ENCODE data around the gene TEX44.
"Not testable (repeated sequence)": the region's sequence is repeated elsewhere in the genome, so short reads cannot be mapped to it uniquely, and the experiment has no call there.

TEX44 gene

DNA sequence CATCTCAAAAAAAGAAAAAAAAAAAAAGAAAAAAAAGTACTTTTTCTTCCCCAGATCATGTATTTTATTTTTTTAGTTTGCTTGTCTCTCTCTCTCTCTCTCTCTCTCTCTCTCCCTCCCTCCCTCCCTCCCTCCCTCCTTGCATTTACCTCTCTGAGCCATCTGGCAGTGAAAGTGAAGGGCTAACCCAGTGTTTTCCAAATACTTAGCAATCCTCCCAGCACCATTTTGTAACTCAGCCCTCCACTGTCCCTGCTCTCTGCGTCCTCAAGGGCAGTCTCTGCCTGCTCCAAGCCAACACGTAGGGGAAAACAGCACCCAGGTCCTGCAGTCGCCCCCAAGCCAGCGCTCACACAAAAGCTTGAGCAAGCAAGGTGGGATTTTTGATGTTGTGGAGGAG is 19.6 kb upstream of the TEX44 start:
- no peak for DNase-seq

DNA sequence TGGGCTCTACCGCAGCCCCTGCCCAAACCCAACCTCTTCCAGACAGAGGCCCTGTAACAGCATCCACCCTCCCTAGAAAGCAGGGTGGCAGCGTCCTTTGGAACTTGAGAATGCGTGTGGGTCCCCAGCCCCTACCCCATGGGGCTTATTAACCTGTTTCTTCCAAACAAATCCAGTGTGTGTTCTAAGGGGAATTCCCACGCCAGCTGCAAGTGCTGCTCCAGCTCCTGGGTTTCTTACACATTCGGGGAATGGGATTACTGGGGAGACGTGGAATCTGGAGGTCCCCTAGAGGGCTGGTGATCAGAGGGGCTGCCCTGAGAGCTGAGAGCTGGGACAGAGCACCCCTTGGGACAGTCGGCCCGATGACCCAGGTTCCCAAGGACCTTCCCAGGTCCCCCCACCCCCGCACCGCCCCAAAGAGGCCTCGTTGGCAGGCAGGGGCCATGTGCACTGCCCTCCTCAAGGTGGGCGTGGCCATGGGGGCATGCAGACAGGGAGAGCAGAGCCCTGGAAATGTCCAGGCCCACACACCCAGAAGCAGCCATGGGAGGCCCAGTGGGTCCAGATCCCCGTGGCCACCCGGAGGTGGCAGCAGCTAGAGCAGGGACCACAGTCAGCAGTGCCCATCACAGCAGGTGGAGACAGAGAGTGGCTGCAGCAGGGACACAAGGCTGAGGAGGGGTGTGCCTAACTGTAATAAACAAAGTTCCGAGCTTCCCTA is 18.8 kb upstream of the TEX44 start:
- DNase-seq, result no peak

DNA sequence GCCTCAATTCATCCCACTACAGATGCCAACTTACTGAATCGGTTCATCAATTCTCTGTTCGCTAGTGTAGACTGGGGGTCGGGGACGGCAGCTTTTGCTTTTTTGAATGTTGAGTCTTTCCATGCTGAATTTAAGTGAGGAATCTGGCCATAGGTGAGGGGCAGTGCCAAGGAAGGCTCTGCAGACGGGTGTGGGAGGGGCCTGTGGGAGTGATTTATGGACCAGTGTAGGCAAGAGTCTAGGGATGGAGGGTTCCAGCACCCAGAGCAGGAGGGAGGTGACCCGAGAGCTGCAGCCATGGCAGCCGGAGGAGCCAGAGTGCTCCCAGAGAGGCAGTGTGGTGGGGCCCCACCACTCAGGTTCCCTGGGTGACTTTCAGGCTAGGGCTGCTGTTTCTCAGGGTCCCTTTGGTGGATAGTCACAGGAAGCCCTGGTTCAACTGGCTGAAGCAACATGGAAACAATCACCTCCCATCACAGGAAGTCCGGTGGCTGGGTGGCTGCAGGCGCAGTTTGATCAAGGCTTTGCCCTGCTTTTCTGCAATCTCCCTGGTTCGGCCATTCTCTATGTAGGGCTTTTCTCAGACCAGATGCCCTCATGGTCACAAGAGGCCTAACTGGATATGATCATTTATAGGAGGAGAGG is 16.9 kb upstream of the TEX44 start:
- DNase-seq, result no peak

DNA sequence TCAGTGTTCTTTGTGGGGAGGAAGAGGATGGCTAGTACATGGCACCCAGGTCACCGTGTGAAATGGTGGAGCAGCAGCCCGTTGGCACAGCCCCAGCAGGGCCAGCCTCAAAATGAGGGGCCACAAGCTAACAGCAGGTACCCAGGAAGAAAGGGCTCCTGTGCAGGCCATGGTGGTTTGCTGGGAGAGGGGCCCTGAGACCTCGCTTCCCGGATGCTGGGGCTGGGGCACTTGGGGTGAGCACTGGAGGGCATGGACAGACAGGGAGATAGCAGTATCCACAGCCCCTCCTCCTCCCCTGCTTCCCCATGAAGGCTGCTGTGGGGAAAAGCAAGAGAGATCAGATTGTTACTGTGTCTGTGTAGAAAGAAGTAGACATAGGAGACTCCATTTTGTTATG is 16.2 kb upstream of the TEX44 start:
- no peak for DNase-seq

DNA sequence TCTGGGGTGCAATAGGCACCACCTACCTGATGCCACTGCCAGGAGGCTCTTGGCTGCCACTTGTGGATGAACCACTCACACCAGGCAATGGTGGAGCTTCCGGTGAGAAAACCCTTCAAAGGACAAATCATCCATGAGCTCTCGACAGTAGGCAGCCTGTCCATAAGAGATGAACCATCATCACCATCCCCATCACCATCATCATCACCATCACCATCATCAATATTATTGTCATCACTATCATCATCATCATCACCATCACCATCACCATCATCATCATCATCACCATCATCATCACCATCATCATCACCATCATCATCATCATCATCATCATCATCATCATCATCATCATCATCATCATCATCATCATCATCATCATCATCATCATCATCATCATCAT is 14.0 kb upstream of the TEX44 start:
- not testable (repeated sequence) for DNase-seq

DNA sequence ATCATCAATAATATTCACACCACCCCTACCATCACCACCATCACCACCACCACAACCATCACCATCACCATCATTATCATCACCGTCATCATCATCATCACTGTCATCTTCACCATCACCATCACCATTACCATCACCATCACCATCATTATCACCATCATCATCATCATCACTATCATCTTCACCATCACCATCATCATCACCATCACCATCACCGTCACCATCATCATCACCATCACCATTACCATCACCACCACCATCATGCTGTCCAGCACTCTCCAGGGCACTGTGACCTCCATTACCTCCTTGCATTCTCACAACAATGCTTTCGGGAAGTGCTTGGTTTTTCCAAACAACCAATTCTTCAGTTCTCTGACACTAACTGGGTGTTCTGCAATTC is 13.1 kb upstream of the TEX44 start:
- no peak for DNase-seq

DNA sequence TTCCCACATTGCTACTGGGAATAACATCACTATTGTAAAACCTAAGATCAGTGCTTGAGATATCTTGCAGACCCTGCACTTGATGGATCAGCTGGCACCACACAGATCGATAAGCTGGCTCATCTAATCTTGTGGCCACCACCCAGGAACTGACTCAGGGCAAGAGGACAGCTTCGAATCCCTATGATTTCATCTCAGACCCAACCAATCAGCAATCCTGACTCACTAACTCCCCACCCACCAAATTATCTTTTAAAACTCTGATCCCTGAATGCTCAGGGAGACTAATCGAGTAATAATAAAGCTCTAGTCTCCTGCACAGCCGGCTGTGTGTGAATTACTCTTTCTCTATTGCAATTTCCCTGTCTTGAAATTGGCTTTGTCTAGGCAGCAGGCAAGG is 11.3 kb upstream of the TEX44 start:
- DNase-seq, result no peak

DNA sequence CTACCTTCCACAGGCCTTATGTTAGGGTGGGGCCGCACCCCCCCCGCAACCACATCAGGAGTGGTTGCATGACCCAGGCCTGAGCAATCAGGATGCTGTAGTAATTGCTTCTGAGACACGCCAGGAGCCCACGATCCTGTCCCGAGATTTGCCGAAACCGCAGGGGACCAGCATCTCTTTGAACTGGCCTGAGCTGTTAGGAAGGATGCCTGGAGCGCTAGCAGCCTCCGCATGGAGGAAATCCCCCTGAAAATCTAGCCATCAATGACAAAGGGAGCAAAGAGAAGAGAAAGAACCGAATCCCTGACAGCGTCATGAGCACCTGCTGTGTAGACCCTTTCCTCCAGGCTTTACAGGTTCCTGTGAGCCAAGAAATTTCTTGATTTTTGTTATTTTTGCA is 8.7 kb upstream of the TEX44 start:
- no peak for DNase-seq

DNA sequence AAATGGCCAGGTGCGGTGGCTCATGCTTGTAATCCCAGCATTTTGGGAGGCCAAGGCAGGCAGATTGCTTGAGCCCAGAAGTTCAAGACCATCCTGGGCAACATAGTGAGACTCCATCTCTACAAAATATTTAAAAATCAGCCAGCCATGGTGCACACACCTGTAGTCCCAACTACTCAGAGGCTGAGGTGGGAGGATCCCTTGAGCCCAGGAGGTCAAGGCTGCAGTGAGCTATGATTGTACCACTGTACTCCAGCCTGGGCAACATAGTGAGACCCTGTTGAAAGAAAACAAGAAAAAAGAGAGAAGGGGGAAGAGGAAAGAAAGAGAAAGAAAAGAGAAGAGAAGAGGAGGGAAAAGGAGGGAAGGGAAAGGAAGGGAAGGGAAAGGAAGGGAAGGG is 4.9 kb upstream of the TEX44 start:
- not testable (repeated sequence) for DNase-seq

DNA sequence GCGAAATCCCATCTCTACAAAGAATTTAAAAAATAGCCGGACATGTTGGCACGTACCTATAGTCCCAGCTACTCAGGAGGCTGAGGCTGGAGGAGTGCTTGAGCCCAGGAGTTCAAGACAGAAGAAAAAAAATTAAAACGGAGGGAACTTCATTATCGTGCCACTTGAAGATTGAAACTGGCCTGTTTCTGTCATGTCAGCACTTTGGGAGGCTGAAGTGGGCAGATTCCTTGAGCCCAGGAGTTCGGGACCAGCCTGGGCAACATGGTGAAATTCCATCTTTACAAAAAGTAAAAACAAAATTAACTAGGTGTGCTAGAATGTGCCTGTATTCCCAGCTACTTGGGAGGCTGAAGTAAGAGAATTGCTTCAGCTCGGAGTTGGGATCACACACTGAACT is 3.0 kb upstream of the TEX44 start:
- no peak for DNase-seq

DNA sequence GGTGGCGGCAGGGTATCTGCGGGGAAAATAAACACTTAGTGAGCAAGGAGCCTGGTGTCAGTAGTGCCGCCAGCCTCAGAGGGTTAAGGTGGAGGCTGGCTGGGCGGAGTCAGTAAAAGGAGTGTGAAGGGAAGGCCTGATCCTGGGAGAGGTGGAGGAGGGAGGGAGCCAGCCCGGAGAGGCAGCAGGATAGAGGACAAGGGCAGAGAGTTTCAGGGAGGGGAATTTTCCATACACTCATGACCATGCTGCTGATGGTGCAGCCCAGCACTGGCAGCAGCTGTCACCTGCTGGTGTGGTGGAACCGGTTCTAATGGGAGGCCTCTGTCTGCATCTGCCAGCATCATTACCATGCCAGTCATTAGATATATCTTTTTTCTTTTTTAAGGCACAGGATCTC is 2.0 kb upstream of the TEX44 start:
- no peak for DNase-seq

DNA sequence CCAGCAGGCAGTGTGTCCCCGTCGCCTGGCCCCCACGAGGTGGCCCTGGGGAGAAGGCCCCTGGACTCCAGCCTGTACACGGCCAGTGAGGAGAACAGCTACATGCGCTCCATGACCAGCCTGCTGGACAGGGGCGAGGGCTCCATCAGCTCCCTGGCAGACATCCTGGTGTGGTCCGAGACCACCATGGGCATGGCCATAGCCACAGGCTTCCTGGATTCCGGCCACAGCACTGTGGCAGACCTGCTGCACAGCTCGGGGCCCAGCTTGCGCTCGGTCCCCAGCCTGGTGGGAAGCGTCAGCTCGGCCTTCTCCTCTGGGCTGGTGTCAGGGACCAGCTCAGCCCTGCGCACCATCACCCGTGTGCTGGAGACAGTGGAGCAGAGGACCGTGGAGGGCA is 1.0 kb downstream of the TEX44 start:
- DNase-seq, result no peak

DNA sequence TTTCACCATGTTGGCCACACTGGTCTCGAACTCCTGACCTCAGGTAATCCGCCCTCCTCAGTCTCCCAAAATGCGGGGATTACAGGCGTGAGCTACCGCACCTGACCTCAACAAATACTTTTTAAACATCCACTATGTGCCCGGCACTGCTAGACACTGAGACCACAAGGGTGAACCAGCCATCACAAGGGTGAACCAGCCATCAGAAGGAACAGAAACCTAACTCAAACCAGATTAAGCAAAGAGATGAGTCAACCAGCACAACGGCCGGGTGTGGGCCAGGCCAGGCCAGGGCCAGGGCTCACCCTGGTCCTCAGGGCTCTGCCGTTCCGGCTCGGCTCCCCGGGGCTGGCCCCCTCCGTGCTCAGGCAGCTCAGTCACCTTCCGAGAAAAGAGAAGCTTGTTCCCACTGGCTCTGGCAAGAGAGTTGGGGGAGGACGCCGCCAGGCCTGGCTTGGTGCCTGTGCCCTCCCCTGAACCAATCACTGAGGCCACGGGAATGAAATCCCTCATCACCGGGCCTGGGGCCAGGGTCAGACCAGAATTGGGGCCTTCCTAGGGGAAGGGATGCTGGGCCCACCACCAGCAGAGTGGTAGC is 4.4 kb downstream of the TEX44 start:
- DNase-seq, result no peak

DNA sequence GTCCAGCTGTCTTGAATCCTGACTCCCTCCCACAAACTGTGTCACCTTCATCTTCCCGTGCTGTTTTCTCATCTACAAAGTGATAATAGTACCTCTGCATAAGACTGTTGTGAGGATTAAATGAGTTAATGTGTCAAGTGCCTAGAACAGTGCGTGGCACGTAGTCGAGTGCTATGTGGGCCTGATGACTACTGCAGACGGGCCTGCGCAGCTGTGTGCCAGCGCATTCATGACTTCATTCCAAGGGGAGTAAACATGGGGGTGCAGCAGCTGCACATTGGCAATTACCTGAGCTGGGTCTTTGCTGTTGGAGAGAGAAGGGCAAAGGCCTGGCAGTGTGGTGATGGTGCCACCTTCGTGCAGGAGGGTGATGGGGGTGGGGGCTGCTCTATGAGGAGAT is 5.0 kb downstream of the TEX44 start:
- no peak for DNase-seq

DNA sequence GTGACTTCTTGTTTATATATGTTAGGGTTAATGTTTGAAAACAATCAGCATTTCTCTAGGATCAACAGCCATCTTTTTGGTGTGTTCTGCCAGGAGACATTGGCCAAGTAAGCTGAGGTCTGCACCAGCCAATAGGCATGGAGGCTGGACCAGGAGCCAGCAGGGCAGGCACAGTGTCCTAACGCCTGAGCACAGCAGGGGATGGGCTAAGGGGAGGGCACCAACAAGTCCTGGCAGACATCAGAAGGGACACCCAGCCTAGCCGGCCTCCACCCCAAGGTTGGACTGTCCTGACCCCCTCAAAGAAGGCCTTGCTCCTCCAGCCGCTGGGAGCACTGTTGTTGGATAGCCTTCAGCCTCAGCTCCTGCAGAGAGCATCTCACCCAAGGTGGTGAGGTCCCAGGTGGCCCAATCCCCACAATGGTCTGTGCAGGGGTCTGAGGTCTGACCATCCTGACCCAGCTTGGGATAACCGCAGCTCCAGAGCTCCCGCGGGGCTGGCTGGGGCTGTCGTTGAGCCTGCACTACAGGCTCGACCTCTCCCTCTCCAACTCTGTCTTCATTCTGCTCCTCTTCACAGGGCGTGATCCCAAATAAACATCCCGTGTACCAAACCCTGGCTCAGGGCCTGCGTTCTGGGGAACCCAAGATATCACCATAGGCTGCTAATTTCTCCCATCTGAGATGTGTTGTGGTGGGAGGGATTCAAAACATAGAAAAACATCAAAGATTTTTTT is 8.1 kb downstream of the TEX44 start:
- DNase-seq, result no peak

DNA sequence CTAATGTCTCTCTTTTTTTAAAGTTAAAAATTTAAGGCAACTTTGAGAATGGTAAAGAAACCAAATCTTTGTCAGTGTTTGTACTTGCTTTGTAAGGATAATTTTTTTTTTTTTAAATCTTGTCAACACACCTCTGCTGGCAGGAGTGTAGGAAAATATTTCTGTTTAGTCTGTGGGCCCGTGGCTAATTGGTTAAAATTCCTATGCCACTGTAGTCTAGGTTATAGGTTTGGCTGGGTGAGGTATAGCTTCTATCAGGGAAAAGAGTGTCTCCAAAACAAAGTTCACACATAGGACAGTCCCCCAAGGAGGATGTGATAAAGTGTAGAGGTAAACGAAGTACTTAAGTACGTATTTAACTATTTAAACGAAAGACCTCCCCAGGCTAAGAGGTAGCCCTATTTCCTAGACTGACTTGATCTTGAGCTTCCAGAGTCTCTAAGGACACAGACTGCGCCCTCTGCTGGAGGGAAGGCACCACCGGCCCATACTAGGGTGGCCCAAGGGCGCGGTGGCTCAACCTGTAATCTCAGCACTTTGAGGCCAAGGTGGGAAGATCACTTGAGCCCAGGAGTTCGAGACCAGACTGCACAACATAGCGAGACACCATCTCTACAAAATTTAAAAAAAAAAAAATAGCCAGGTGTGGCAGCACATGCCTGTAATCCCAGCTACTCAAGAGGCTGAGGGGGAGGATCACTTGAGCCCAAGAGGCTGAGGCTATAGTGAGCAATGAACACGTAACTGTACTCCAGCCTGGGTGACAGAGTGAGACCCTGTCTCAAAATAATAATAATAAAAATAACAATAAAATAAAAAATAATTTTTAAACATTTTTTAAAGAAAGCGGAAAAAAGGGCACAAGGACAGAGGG is 8.9 kb downstream of the TEX44 start:
- DNase-seq, result peak in 1 of 2 experiments; percentile 18

DNA sequence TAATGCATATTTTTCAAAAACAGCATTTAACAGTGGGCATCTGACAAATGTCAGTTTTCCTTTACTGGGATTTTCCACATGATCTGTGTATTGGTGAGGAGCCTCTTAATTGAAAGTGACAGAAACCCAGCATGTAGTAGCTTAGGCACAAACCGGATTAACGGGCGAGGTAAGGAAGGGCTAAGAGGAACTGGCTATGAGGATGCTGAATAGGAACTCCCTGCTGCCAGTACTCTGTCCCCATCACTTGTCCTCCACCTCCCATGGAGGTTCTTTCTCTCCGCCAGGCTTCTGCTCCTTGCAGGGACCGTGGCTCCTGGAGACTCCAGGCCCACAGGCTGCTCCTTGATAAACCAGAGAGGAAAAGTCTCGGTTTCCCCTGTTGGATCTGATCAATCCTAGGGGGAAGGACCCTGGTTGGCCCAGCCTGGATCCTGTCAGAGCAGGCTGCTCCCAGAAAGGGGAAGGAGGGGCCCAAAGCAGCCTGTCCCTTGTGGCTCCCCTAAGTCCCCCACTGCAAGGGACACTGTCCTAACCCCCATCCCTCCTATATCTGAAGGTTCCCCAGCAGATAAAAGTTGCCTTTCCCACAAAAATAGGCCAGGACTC is 10.3 kb downstream of the TEX44 start:
- no peak for DNase-seq

DNA sequence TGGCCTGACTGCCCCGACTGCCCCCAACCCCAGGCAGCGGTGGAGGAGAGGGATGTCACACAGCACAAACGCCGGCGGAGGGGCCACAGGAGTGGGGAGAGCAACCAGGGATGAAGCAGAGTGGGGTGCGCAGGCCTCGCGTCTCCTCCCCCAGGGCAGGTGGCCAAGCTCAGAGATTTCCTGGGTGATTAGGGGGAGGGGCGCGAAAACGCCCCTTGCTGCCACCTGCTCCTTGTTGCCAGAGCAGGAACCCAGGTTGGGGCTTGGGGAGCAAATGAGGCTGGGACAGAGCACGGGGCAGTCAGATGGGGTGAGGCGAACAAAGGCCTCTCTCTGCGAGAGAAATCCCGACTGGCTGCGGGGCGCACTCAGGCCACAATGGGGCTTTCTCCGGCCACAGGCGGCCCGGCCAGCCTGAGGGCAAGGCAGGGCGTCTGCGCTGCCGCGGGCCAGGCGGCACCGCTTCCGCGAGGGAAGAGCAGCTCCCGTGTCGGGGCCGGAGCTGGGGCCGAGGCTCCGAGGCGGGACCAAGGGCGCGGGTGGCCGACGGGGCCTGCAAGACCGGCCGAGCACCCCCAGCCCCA is 11.5 kb downstream of the TEX44 start:
- DNase-seq, result no peak

DNA sequence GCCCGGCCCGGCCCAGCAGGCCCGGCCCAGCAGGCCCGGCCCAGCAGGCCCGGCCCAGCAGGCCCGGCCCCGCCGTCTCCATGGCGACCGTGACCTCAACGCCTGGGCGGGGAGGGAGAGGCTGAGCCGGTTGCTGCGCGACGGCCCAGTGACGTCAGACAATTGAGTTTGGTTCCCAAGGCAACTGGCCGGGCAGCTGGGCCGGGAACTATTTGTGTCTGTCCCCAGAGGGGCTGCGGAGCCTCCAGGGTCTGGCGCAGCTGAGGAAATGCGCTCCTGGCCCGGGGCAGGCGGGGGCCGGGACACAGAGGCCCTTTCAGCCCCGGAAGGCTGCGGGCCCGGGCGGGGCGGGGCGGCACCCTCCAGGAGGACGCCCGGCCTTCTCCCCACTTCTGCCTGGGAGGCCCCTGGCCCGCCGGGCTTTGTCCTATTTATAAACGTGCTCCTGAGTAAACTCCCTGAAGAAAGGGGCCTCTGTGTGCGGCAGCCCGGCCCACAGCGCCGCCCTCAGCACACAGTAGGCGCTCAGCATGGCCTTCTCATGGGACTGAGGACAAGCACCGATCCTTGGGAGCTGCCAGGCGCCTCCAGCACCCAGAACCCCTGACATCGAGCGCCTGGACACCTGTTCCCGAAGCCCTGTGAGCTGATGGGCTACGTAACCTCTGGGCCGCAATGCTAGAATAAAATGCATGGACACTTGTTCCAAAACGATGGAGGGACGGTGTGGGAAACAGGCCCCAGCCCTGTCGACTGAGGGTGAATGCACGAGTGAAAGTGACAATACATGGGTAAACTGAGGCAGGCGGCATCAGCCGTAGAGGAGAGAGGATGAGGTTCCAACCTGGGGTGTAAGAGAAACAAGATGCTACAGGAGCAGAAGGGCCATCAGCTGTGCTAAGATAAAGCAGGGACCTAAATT is 12.3 kb downstream of the TEX44 start:
- peak; percentile 90 to 91 for DNase-seq

DNA sequence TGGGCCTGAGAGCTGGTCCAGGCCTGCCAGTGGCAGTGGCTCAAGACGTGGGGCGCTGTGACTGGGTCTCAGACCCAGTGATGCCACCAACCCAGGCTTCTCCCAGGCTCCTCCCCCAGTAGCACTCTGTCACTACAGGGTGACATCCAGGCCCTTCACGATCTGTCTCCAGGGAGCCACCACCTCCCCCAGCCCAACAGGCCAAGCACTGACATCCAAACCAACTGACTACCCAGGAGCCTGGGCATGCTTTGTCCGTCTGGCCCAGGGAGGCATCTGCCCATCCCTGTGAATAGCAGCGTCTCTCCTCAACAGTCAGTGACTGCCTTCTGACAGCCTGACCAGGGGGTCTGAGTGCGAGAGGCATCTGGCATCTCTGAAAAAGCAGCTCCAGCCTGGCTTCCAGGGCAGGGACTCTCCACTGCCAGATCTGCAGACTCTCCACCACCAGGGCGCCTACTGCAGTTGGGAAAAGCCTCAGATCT is 13.0 kb downstream of the TEX44 start:
- no peak for DNase-seq

DNA sequence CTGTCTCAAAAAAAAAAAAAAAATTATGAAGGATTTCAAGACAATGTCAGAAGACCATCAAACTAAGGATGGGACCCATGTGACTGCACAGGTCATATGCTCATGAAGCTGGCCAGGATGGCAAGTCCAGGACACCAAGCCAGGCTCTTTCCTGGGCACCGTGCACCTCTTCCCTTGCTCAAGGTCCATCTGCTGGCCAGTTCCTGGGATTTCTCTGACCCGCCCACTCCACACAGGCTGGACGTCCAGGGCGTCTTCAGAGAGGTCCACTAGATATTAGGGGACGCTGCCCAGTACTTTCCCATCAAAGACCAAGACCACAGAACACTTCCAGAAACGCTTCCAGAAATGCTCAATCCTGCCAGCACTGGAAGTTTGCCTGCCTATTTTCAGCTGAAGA is 14.3 kb downstream of the TEX44 start:
- DNase-seq, result no peak
